ENCODE data around the gene HARBI1. TPM values are rescaled to one million over a fixed set of nuclear protein-coding genes. Genes with fewer than 3 reads are reported as not detected.

Gene HARBI1
- total RNA-seq, 4 donors from 2014 or later: 1.3 to 6.2 (median 3.5) TPM

GRCh38 chr11:46642627-46643335 lies 25.8 kb upstream of the HARBI1 start:
- Histone ChIP-seq H3K27ac (no peak overlapping the region), H3K36me3 (peaks cover 19 to 29% of the 10 kb centered on the region in 2 donors), H3K9me3 (no peaks in the 10 kb centered on the region), H3K27me3 (no peaks in the 10 kb centered on the region), H3K4me1 (no peaks in the 10 kb centered on the region), H3K4me3 (replicated peaks in 1 of 3) (no peak overlapping the region)
- intact Hi-C loops (cut with DNase I): no loop called here
- no peak for DNase-seq
- no peak for TF ChIP-seq POLR2A (IDR thresholded peaks at IDR 0.05)
- WGBS, 2 donors: 92 to 98% methylated on average over 8 of the region's 8 CpGs

- intact Hi-C loops (cut with DNase I): no loop called here
- Histone ChIP-seq H3K27me3 (no peaks in the 10 kb centered on the region), H3K4me3 (replicated peaks in 1 of 3) (no peak overlapping the region), H3K27ac (no peak overlapping the region), H3K36me3 (peaks cover 12 to 20% of the 10 kb centered on the region in 2 donors), H3K9me3 (no peaks in the 10 kb centered on the region), H3K4me1 (no peaks in the 10 kb centered on the region)
- no peak for DNase-seq
- TF ChIP-seq CTCF (IDR thresholded peaks at IDR 0.05): no peak
- no peak for TF ChIP-seq POLR2A (IDR thresholded peaks at IDR 0.05)
- WGBS, 2 donors: 86 to 93% methylated on average over 3 of the region's 3 CpGs
Measured at GRCh38 chr11:46641639-46642038, 24.6 kb upstream of the HARBI1 start.

GRCh38 chr11:46640036-46640788 lies 23.2 kb upstream of the HARBI1 start:
- WGBS, 2 donors: 94 to 96% methylated on average over 6 of the region's 6 CpGs
- intact Hi-C loops (cut with DNase I): no loop called here
- Histone ChIP-seq H3K4me1 (no peaks in the 10 kb centered on the region), H3K9me3 (no peaks in the 10 kb centered on the region), H3K36me3 (peaks cover 0 to 8% of the 10 kb centered on the region in 2 donors), H3K27me3 (no peaks in the 10 kb centered on the region), H3K4me3 (replicated peaks in 1 of 3) (no peak overlapping the region), H3K27ac (no peak overlapping the region)
- no peak for DNase-seq
- no peak for TF ChIP-seq CTCF (IDR thresholded peaks at IDR 0.05)
- no peak for TF ChIP-seq POLR2A (IDR thresholded peaks at IDR 0.05)

GRCh38 chr11:46639197-46639839 lies 22.3 kb upstream of the HARBI1 start:
- H3K27ac ChIP-seq: no peak overlapping the region
- no peaks in the 10 kb centered on the region for H3K9me3 ChIP-seq
- 97% methylated on average over 7 of the region's 7 CpGs for WGBS, 2 donors
- intact Hi-C loops (cut with DNase I): no loop called here
- no peak for DNase-seq
- H3K4me1 ChIP-seq: no peaks in the 10 kb centered on the region
- H3K27me3 ChIP-seq: no peaks in the 10 kb centered on the region
- H3K4me3 ChIP-seq (replicated peaks in 1 of 3): no peak overlapping the region
- no peaks in the 10 kb centered on the region for H3K36me3 ChIP-seq
- TF ChIP-seq CTCF (IDR thresholded peaks at IDR 0.05) (no peak), POLR2A (IDR thresholded peaks at IDR 0.05) (no peak)

GRCh38 chr11:46637546-46637945 lies 20.5 kb upstream of the HARBI1 start:
- intact Hi-C loops (cut with DNase I): no loop called here
- WGBS, 2 donors: 96 to 97% methylated on average over 5 of the region's 5 CpGs
- TF ChIP-seq POLR2A (IDR thresholded peaks at IDR 0.05) (no peak), CTCF (IDR thresholded peaks at IDR 0.05) (no peak)
- no peak for DNase-seq
- no peaks in the 10 kb centered on the region for H3K27me3 ChIP-seq
- H3K27ac ChIP-seq: no peak overlapping the region
- H3K4me3 ChIP-seq (replicated peaks in 1 of 3): no peak overlapping the region
- H3K9me3 ChIP-seq: no peaks in the 10 kb centered on the region
- H3K36me3 ChIP-seq: no peaks in the 10 kb centered on the region
- H3K4me1 ChIP-seq: no peaks in the 10 kb centered on the region
